ENCODE results near the gene SLC12A8.
A peak's percentile ranks its signal among the peaks of the same experiment; 100 is the strongest.

The SLC12A8 gene

DNA sequence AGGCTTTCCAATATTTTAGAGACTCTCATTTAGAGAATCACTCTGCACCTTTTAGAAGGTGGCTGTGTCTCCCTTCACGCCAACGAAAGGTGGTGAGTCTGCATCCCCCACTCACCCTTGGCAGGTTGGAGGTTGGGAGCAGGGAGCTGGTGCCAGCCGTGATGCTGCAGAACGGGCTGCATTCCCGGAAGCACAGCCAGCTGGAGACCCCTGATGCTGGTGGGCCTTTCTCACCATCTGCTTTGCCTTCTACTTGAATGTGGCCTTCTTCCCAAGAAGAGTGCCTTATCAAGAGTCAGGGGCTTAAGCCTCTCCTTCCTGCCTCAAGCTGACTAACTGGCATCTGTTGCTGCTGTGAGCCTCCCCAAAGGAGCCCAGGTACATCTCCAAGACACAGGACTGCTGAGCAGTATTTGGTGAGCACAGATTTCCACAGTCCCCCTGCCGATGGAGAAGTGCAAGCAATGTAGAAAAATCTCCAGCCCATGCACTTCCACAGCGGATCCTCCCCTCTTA, 139.1 kb downstream of the SLC12A8 start:
- no peak for DNase-seq (ENCODE audit: low read depth)

DNA sequence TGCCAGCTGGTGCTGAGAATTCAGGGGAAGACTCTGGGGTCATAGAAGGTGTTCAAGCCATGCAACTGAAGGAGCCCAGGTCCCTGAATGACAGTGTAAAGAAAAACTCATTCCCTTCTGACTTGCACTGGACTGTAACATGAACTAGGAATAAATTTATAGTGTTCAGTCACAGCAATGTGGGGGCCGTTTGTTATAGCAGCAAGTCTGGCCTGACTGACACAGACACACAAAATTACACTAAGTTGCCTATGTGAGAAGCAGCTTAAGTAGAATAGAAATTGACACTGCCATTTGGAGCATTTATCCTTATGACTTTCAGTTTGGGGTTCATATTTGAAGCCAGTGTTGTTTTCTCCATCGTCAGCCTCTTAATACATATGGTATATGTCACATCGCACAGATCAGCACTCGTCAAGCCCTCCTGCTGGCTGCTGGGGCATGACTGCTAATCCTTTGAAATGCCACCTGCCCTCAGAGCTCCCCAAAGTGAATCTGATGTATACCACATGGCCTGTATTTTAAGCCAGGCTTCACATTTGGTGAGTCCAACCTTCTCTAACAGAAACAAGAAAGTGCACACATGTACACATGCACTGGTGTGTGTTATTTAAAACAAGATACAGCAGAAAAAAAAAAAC, 139.7 kb downstream of the SLC12A8 start:
- DNase-seq (ENCODE audit: low read depth) = no peak

DNA sequence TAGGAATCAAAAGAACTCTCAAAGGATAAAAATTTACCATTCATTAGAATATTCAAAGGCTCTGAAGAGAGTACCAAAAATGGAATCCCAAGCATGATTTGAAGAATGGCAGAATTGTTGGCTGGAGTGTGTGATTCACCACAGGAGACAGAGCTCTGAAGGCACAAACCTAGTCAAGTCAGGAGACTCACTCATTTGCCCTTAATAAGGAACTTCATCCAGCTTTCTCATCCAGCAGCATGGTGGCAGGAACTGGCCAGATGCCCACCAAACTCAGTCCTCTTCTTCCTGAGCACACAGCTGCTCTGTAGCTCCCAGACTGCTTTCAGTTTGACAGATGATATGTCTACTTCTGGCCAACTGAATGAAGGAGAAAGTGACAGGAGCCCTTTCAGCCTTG, 140.2 kb downstream of the SLC12A8 start:
- DNase-seq (ENCODE audit: low read depth) = no peak

DNA sequence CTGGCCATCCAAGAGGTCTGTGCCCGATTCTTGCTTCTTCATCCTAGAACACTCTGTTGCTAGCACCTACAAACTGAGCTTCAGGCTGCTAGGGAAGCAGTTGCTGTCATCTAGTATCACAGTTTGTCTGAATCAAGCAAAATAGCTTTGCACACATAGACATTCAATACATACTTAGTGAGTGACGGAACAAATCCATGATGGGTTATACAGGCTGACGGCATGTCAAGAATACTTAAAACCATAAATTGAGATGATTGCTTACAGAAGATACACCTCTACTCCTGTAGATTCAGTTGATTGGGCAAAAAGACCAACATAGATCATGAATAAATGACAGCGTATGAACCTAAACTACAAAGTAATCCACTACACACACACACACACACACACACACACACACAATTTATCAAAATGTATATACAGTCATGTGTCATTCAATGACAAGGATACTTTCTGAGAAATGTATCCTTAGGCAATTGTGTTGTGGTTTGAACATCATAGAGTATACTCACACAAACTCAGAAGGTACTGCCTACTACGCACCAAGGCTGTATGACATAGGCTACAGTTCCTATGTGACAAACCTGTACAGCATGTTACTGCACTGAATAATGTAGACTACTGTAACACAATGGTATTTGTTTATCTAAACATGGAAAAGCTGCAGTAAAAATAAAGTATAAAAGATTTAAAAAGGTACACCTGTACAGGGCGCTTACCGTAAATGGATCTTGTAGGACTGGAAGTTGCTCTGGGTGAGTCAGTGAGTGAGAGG, 142.4 kb downstream of the SLC12A8 start:
- DNase-seq (ENCODE audit: low read depth) = no peak

DNA sequence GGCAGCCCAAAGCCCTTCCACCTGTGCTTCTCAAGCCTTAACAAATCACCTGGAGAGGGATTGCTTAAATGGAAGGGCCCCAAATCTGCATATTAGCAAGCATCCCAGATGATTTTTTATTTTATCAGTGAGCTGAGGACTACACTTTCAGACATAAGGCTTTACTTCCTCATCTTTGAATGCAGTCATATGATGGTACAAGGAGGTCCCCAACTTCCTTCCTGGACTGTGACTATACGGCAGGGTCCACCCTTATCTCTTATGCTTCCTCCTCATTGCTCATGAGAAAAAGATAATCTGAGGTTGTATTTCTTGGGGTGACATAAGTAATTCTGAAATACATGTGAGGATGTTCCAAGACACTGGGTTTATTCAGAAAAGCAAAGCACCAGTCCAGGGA, 143.1 kb downstream of the SLC12A8 start:
- DNase-seq (ENCODE audit: low read depth) = no peak

DNA sequence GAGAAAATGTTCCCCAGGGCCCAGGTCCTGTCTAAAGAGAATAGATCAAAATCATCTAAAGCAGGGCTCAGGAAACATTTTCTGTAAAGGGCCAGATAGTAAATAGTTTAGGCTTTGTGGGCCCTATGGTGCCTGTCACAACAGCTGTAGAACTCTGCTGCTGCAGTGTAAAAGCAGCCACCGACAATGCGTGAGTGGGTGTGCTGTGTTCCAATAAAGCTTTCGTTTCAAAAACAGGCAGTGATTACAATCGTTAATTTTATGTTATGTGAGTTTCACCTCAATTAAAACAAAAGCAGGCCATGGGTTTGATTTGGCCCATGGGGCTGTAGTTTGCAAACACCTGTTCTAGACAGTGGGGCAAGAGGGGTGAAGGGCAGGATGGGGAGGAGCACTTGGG, 144.3 kb downstream of the SLC12A8 start:
- DNase-seq (ENCODE audit: low read depth) = no peak

DNA sequence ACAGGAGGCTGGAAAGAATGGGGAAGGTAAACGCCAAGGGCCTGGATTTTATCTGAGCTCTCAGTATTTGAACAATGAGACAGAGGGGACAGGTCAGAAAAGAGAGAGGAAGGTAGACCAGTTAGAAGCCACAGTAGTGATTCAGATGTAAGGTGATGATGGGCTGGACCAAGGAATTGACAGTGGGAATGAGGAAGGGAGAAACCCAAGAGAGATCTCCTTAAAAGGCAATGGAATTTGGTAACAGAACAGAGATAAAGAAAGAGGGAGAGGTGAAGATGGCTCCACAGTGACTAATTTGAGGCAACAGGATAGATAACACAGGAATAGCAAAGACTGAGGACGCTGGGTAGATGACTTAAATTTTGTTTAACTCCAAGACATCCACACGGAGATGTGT, 145.3 kb downstream of the SLC12A8 start:
- DNase-seq (ENCODE audit: low read depth) = no peak

DNA sequence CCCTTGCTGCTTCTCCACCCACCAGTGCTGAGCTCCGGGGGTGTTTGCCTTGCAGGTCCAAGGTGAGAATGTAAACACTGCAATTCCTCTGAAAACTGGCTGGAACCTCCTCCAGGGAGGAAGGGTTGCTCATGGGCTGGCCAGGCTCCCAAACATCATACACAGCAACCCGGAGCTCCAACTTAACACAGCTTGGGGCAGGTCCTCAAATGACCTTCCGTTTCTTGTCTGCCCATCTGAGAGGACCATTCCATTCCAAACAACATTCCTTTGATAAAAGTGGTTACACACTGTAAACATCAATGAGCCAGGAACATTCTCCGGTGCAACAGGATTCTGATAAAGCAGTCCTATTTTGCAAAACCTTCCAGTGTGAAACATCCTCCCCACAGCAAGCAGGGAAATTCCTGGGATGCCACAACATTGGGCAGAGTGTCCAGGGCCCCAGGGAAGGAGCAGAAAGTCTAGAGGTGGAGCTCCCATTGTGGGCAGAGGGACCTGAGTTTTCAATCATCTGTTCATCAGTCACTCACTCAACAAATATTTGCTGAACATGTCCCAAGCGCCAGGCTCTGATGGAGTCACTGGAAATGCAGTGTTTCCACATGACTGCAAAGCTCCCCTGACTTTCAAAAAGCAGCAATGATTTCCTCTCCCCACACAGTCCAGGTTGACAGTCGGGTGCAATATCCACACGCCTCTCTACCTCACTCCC, 149.5 kb downstream of the SLC12A8 start:
- no peak for DNase-seq (ENCODE audit: low read depth)

DNA sequence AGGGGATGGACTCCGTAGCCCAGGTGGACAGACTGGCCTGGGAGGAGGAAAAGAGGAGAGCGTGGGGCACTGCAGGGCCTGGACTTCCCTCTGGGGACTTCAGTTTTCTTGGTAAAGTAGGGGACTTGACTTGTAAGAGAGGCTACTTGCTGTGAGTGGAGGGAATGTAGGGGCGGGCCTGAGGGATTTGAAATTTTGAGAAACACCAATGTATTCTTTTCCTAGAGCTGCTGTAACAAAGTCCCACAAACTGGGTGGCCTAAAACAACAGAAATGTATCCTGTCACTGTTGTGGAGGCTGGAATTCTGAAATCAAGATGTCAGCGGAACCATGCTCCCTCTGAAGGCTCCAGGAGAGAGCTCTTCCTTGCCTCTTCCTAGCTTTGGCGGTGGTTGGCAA, 150.9 kb downstream of the SLC12A8 start:
- no peak for DNase-seq (ENCODE audit: low read depth)

DNA sequence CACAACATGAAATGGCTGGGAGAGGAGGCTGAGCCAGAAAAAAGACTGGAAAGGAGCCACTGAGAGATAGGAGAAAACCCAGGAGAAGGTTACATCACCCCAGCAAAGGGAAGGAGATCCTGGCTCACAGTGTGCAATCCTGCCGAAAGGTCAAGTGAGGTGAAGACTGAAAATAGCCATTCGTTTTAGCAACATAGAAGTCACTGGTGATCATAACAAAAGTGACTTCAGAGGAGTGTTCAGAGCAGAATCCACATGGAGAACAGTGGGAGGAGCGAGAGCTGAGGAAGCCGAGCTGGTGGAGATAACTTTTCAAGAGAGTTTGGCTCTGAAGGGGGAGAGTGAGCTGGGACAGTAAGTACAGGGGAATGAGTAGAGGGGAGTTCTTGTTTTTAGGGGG, 151.4 kb downstream of the SLC12A8 start:
- no peak for DNase-seq (ENCODE audit: low read depth)

DNA sequence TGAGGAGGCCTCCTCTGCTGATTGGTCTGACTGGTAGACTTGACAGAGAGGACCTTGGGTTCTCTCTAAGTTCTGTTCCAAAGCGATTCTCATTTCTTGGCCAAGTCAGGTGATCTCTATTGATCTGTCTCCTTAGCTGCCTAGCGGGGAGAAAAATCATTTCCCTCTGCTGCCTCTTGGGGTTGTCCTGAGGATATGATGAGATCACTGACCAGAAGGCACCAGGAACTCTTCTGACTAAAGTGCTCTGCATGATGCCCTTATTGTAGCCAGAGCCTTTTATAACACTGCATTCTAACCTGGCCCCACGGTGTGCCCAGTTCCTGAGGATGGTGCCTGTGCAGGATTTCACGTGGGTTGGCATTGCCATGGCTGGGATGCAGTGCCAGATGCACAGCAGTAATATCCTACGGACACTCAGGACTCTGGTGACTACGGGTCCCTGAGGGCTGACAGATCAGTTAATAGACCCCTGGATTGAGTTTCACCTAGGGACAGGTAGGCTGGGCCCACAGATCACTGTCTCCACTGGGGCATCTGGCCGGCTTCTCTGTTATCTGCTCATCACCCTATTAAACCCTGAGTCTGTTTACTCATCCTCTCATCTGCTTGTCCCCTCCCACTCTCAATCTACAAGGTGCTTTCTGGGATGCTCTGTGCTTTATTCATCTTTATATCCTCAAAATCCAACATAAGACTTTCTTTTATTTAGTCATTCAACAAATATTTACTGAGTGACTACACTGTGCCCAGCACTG, 152.9 kb downstream of the SLC12A8 start:
- no peak for DNase-seq (ENCODE audit: low read depth)

DNA sequence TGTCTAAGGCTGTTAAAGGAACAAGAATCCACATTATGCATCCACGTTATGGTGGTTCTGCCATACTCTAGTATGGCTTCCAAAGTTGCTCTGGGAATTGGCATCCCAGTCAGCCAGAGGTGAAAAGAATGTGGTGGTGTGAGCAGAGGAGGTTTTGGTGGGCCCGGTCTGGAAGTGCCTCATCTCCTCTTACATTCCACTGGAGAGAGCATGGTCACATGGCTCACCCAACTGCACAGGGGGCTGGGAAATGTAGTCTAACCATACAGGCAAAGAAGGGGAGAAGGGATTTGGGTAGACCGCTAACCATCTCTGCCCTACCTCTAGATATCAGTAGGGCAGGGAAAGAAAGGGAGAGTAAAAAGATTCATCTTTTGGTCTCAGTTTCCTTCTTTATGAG, 153.6 kb downstream of the SLC12A8 start:
- DNase-seq (ENCODE audit: low read depth) = no peak

DNA sequence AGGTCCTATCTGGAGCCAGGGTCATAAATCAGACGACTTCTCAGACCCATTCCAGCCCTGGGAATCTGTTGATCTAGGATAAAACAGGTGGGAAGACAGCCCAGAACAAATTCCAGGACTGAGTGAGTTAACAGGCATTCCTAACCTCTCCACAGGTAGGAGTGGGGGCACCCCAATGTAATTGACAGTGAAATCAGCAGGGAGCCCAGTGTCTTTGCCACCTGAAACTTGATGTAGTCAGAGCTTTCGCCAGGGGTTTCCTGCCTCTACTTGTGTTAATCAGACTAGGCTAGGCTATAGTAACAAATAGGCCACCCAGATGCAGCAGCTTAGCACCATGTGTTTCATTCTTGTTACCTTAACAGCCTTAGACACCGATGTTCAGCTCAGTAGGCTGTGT, 154.0 kb downstream of the SLC12A8 start:
- no peak for DNase-seq (ENCODE audit: low read depth)

DNA sequence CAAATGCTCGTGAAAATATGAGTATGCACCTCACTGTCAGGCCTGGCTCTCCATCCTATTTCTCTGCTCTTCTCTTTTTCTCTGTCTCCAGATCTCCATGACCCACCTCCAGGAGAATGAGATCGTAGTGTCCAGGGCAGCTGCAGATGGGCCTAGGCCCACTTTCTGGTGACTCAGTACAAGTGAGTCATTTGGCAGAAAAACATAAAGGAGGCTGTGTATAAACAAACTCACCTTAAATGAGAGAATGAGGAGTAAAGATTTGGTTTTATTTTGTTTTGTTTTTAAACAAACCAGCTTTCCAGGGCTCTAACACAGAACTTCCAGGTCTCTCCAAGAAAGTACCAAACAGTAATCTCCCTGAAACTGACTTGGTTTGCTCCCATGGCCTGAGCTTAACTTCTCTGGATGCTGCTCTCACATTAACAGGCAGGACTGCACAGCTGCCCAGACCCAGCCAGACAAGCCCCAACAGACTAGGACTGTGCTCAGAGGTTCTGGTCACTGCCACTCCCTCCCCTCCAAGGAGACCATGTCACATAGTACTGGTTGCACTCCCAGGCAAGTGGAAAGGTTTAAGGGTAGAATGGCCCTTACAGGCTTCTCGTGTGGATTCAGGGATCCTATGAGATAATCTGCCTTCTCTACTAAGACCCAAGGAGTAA, 155.2 kb downstream of the SLC12A8 start:
- no peak for DNase-seq (ENCODE audit: low read depth)

DNA sequence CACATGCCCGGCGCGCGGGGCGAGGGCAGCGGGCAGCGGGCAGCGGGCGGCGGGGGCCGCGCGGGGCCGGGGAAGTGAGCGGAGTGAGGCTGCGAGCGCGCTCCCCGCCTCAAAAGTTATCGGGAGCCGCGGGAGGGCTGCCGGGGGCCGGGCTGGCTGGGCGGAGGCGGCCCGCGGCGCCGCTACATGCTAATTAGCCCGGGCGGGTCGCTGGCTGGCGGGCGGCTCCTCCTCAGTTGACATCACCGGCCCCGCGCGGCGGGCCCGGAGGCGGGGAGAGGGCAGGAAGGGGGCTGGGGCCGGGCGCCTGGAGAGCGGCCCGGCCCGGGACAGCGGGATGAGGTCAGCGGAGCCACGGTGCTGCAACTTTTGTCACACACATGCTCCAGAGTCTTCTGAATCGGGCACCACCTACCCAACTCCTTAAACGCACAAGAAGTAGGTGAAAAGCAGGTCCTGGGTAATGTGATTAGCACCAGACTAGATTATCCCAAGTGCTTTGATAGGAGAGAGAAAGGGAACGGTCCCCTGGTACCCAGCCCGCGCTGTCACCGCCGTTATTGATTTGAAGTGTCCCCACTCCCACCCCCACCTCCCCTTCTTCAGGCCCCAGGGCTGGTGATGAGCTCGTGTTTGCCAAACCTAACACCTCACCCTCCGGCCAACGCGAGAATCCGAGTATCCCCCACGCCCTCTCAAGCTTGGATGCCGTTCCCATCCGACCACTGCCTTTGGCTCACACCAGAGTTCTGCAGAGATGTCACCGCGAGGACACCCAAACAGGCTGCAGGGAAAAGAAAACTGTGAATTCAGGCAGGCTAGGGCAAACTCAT, 156.4 kb downstream of the SLC12A8 start, which contains the start of gene HEG1:
Gene HEG1, minus strand, starts transcription at position 85 of the 833 bp plus-strand sequence. CDS start 107 bp downstream, outside the sequence.
- peak; percentile 65 for DNase-seq (ENCODE audit: low read depth)

DNA sequence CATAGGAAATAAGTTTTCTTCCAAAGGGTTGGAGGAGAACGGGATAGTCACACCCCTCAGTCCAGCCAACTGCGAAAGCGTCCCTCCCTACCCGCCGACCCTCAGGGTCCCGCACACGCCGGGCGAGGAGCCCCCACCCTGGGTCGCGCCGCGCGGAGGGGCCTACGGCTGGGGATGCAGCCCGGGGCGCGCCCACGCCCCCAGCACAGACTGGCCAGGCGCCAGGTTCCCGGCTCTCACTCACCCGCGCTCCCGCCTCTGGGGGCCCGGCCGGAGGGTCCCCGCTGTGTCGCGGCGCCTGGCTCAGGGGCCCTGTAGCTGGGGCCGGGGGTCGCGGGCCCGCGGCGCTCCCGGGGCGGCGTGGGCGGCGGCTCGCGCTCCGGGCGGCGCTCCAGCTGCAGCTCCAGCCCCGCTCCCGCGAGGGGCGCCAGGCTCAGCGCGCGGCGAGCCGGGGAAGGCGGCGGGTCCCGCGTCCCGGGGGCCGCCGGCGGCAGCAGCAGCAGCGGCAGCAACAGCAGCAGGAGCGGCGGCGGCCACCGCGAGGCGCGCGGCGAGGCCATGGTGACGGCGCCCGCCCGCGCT, 157.1 kb downstream of the SLC12A8 start:
- no peak for DNase-seq (ENCODE audit: low read depth)

DNA sequence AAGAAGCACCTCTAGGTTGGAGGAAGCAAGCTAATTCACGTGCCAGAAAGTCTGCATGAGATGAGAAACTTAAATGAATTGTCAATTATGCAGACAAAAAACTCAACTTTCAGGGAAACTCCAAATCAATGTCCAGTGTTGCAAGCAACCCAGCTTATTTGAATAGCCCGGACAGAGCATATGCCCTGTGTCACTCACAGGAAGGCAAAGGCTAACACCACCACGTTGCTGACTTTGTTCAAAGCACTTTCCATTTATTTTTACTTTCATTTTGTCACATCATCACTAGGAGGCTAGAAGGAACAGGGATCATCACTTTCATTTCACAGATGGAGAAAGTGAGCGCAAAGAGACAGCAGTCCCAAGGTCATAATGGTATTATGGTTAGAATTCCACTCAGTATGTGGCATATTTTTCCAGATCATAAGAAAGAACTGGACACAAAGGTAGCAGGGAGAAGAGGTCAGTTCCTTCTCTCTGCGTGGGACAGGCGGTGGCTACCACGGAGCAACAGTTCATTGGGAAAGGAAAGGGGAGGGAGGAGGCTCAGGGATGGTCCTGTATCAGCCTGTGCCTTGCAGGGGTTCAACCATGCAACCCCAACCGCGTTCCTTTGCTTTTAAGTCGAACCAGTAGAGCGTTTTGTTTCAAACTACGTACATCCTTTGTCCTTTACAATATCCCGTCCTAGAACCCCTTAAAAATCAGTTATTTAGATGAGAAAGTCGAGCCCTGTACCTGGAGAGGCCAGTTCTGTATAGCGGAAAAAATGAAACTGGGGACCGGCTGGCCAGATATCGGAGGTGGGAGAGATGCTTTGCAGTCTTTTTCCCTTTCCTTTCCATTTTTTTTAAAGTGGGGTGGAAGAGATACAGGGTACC, 157.9 kb downstream of the SLC12A8 start:
- DNase-seq (ENCODE audit: low read depth) = no peak

DNA sequence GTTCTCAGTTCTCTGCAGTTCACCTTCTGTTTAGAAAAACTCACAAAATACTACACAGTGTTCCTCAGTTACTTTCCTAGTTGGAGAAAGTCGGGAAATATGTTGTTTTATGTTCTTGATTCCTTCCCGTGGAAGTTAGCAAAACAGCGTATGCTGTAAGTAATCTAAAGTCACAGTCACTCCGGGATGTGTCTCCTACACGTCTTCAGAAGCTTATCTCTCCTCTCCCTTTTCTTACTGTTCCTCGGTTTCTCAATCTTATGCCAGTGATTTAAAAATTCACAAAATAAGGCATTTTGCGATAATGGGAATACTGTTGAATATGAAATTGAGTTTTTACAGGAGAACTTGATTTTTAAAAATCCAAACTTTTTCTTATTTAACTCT, 158.5 kb downstream of the SLC12A8 start:
- DNase-seq (ENCODE audit: low read depth) = no peak

DNA sequence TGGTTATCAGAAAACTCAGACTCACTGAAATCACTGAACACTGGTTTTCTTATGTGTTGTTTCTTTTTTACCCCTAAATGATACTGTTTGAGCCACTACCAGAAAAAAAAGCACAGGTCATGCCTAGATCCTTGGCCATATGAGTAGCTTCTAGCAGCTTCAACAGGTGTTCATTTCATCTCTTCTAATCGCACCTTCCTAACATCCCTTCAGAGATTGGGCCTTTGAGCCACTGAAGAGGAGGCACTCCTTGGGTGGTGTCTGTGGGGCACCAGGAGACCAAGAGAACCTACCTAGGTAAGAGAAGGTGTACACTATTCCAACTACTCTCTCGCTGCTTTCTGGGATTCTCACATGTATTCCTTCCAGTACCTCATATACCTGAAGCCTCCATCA, 159.2 kb downstream of the SLC12A8 start:
- no peak for DNase-seq (ENCODE audit: low read depth)
